ENCODE data around the gene DSCAM. TPM values are rescaled to one million over a fixed set of nuclear protein-coding genes. Genes with fewer than 3 reads are reported as not detected.

The DSCAM gene
- total RNA-seq, 2 experiments from 2014 or later = not detected

- Histone ChIP-seq H3K9me3 (ENCODE audit: control insufficient read depth in 1 of 2, insufficient read depth in 1 of 2, low read length in 2 of 2) (peaks cover 0 to 28% of the 10 kb centered on the region in 2 experiments), H3K4me3 (ENCODE audit: low read length) (no peak overlapping the region), H3K27ac (ENCODE audit: low read depth in 1 of 2, low read length in 2 of 2) (no peak overlapping the region), H3K4me1 (ENCODE audit: insufficient read depth, low read length) (no peaks in the 10 kb centered on the region), H3K36me3 (ENCODE audit: insufficient read depth, low read length) (no peaks in the 10 kb centered on the region), H3K27me3 (ENCODE audit: control insufficient read depth in 1 of 2, insufficient read depth in 2 of 2, low read length in 2 of 2) (no peaks in the 10 kb centered on the region)
- Mint-ChIP-seq H3K27me3 (peaks cover 6% of the 10 kb centered on the region), H3K27ac (no peak overlapping the region), H3K9me3 (peaks cover 15% of the 10 kb centered on the region), H3K4me3 (no peak overlapping the region), H3K36me3 (ENCODE audit: low read depth) (no peaks in the 10 kb centered on the region), H3K4me1 (ENCODE audit: low read depth) (no peaks in the 10 kb centered on the region)
- ATAC-seq (ENCODE audit: poor library complexity) = no peak
- ChIA-PET CTCF (interaction anchor here (0.6 kb wide), 1 partner anchor 12 kb away, joined by 3 read pairs; no protein-coding TSS in a partner anchor), POLR2A (no interaction called here)
- DNase-seq = no peak
- intact Hi-C loops (cut with DNase I, micrococcal nuclease) = no loop called here
- TF ChIP-seq CTCF (IDR thresholded peaks at IDR 0.05) = no peak
These were observed 668.2 kb downstream of the DSCAM start for GRCh38 chr21:40178726-40179125.

GRCh38 chr21:40177979-40178378 lies 669.0 kb downstream of the DSCAM start:
- POLR2A ChIA-PET = no interaction called here
- DNase-seq (no peak), ATAC-seq (ENCODE audit: poor library complexity) (no peak)

GRCh38 chr21:40176724-40177123 lies 670.2 kb downstream of the DSCAM start:
- no peak for DNase-seq
- no peaks in the 10 kb centered on the region for H3K36me3 Mint-ChIP-seq (ENCODE audit: low read depth)
- H3K4me1 ChIP-seq (ENCODE audit: insufficient read depth, low read length) = no peaks in the 10 kb centered on the region
- H3K27me3 Mint-ChIP-seq = peaks cover 6% of the 10 kb centered on the region
- peaks cover 10% of the 10 kb centered on the region for H3K9me3 Mint-ChIP-seq
- no peaks in the 10 kb centered on the region for H3K4me1 Mint-ChIP-seq (ENCODE audit: low read depth)
- no peak overlapping the region for H3K27ac ChIP-seq (ENCODE audit: low read depth in 1 of 2, low read length in 2 of 2)
- H3K4me3 Mint-ChIP-seq = no peak overlapping the region
- H3K27me3 ChIP-seq (ENCODE audit: control insufficient read depth in 1 of 2, insufficient read depth in 2 of 2, low read length in 2 of 2) = no peaks in the 10 kb centered on the region
- H3K27ac Mint-ChIP-seq = no peak overlapping the region
- H3K36me3 ChIP-seq (ENCODE audit: insufficient read depth, low read length) = no peaks in the 10 kb centered on the region
- no peak overlapping the region for H3K4me3 ChIP-seq (ENCODE audit: low read length)
- ChIA-PET CTCF (no interaction called here), POLR2A (no interaction called here)
- intact Hi-C loops (cut with DNase I, micrococcal nuclease) = no loop called here
- ATAC-seq (ENCODE audit: poor library complexity) = no peak
- no peak for TF ChIP-seq CTCF (IDR thresholded peaks at IDR 0.05)
- peaks cover 0 to 11% of the 10 kb centered on the region in 2 experiments for H3K9me3 ChIP-seq (ENCODE audit: control insufficient read depth in 1 of 2, insufficient read depth in 1 of 2, low read length in 2 of 2)

More at GRCh38 chr21:40177979-40178378, 669.0 kb downstream of the DSCAM start:
- H3K36me3 ChIP-seq (ENCODE audit: insufficient read depth, low read length) = no peaks in the 10 kb centered on the region
- Mint-ChIP-seq H3K4me1 (ENCODE audit: low read depth) (no peaks in the 10 kb centered on the region), H3K4me3 (no peak overlapping the region), H3K27me3 (peaks cover 6% of the 10 kb centered on the region), H3K36me3 (ENCODE audit: low read depth) (no peaks in the 10 kb centered on the region), H3K27ac (no peak overlapping the region), H3K9me3 (peaks cover 11% of the 10 kb centered on the region)
- no peaks in the 10 kb centered on the region for H3K27me3 ChIP-seq (ENCODE audit: control insufficient read depth in 1 of 2, insufficient read depth in 2 of 2, low read length in 2 of 2)
- no peak overlapping the region for H3K27ac ChIP-seq (ENCODE audit: low read depth in 1 of 2, low read length in 2 of 2)
- H3K4me1 ChIP-seq (ENCODE audit: insufficient read depth, low read length) = no peaks in the 10 kb centered on the region
- no peak for TF ChIP-seq CTCF (IDR thresholded peaks at IDR 0.05)
- intact Hi-C loops (cut with DNase I, micrococcal nuclease) = no loop called here
- peaks cover 0 to 23% of the 10 kb centered on the region in 2 experiments for H3K9me3 ChIP-seq (ENCODE audit: control insufficient read depth in 1 of 2, insufficient read depth in 1 of 2, low read length in 2 of 2)
- CTCF ChIA-PET = no interaction called here
- H3K4me3 ChIP-seq (ENCODE audit: low read length) = no peak overlapping the region
